LoVo (cell line): ENCODE results near the gene BHMT.
"Not testable (repeated sequence)": the region's sequence is repeated elsewhere in the genome, so short reads cannot be mapped to it uniquely, and the experiment has no call there.

Experiments
- DNase-seq: peaks from one replicate; pipeline ENCODE4 v3.0.0-alpha.2; 2016; ENCODE audit warnings: low spot score

Gene BHMT

GRCh38 chr5:79111960-79112702 lies 522 bp downstream of the BHMT start:
- DNase-seq: no peak

- no peak for DNase-seq
Observed at GRCh38 chr5:79112703-79113058, 1.1 kb downstream of the BHMT start.

GRCh38 chr5:79119486-79119885 lies 7.9 kb downstream of the BHMT start:
- no peak for DNase-seq

GRCh38 chr5:79120221-79120620 lies 8.6 kb downstream of the BHMT start:
- DNase-seq: no peak

GRCh38 chr5:79122973-79123372 lies 11.4 kb downstream of the BHMT start:
- DNase-seq: no peak

- no peak for DNase-seq
Observed at GRCh38 chr5:79124607-79125006, 13.0 kb downstream of the BHMT start.

GRCh38 chr5:79130781-79131180 lies 19.2 kb downstream of the BHMT start:
- DNase-seq: no peak

GRCh38 chr5:79133121-79133656 lies 21.6 kb downstream of the BHMT start:
- DNase-seq: peak; percentile 66

- peak; percentile 83 for DNase-seq
Observed at GRCh38 chr5:79133657-79134451, 22.2 kb downstream of the BHMT start.

GRCh38 chr5:79135790-79136553 lies 24.4 kb downstream of the BHMT start:
- no peak for DNase-seq

GRCh38 chr5:79136618-79137017 lies 25.0 kb downstream of the BHMT start:
- DNase-seq: no peak

GRCh38 chr5:79140553-79140952 lies 28.9 kb downstream of the BHMT start:
- no peak for DNase-seq

- DNase-seq: no peak
Observed at GRCh38 chr5:79143684-79144379, 32.2 kb downstream of the BHMT start.

GRCh38 chr5:79147076-79147475 lies 35.5 kb downstream of the BHMT start:
- no peak for DNase-seq

GRCh38 chr5:79149433-79149832 lies 37.8 kb downstream of the BHMT start:
- DNase-seq: no peak

GRCh38 chr5:79151942-79152671 lies 40.5 kb downstream of the BHMT start:
- no peak for DNase-seq

- no peak for DNase-seq
Observed at GRCh38 chr5:79157305-79157704, 45.7 kb downstream of the BHMT start.

GRCh38 chr5:79161647-79162046 lies 50.0 kb downstream of the BHMT start:
- DNase-seq: not testable (repeated sequence)

- no peak for DNase-seq
Observed at GRCh38 chr5:79168031-79168430, 56.4 kb downstream of the BHMT start.

- no peak for DNase-seq
Observed at GRCh38 chr5:79170661-79171060, 59.1 kb downstream of the BHMT start.

- no peak for DNase-seq
Observed at GRCh38 chr5:79171635-79172245, 60.1 kb downstream of the BHMT start.
